GM12878 (cell line): Measurements from ENCODE around the gene BCKDHA.

Source experiments
- CBX3 ChIP-seq: fragments of 200-600 bp; sonication (generic); IDR thresholded peaks from 2 replicates; pipeline ENCODE4 v1.6.1; 2016; ENCODE audit warnings: low read depth, borderline replicate concordance
- CTCF ChIP-seq, 3 experiments: IDR thresholded peaks in 2 of 3; conservative IDR thresholded peaks in 1 of 3; 2 replicates each; pipeline ENCODE4 v1.5.1; 2011; ENCODE audit warnings: low read depth in 3 of 3, low read length in 3 of 3, mild to moderate bottlenecking in 3 of 3, control low read depth in 2 of 3, moderate library complexity in 2 of 3, inconsistent platforms in 1 of 3, mixed read lengths in 1 of 3; ENCODE audit not compliant: control insufficient read depth in 2 of 3, insufficient read depth in 1 of 3; ENCODE audit errors: extremely low read depth in 1 of 3
- EGR1 ChIP-seq, 2 experiments: IDR thresholded peaks; 1 replicate in 1 of 2; 2 replicates in 1 of 2; pipeline ENCODE4 v1.6.1; 2011 to 2012; ENCODE audit warnings: low read depth in 2 of 2, low read length in 2 of 2, borderline replicate concordance in 1 of 2, mild to moderate bottlenecking in 1 of 2, moderate library complexity in 1 of 2
- MAX ChIP-seq: IDR thresholded peaks from 2 replicates; pipeline ENCODE4 v1.6.1; 2012; ENCODE audit warnings: low read depth, low read length, improper control_type of control experiment
- POLR2A ChIP-seq: IDR thresholded peaks from 2 replicates; pipeline ENCODE4 v1.6.1; 2011; ENCODE audit warnings: low read depth, mild to moderate bottlenecking, low read length
- RAD21 ChIP-seq: IDR thresholded peaks from 2 replicates; pipeline ENCODE4 v1.6.1; 2011; ENCODE audit warnings: mild to moderate bottlenecking, low read depth, low read length, moderate library complexity; ENCODE audit not compliant: insufficient read depth
- REST ChIP-seq: IDR thresholded peaks from 2 replicates; pipeline ENCODE4 v1.6.1; 2012; ENCODE audit warnings: mild to moderate bottlenecking, low read depth, low read length
- SPI1 ChIP-seq: IDR thresholded peaks from 2 replicates; pipeline ENCODE4 v1.6.1; 2011; ENCODE audit warnings: low read depth, mild to moderate bottlenecking, low read length, moderate library complexity, borderline replicate concordance; ENCODE audit not compliant: insufficient read depth

DNA sequence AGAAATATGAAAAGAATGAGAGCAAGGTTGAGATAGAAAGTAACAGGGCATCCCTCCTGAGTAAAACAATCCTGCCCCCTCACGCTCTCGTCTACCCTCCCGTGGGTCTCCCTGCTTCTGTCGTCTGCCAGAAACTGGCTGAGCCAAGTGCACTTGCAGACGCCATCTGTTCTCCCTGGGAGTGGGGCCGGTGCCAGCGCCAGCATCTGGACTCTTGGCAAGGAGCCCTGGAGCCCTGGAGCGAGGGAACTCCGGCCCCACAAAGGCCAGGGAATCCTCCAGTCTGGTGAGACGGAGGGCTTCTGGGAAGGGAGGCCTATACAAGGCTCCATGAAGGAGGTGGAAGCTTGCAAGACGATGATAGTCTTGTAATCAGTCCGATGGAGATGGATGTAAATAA, 23.6 kb upstream of the BCKDHA start:
- TF ChIP-seq EGR1 (IDR thresholded peaks at IDR 0.05; ENCODE audit: borderline replicate concordance in 1 of 2, low read depth in 2 of 2, low read length in 2 of 2) (no peak), POLR2A (no peak), CTCF (IDR thresholded peaks at IDR 0.05 in 2 of 3, conservative IDR thresholded peaks at IDR 0.05 in 1 of 3; ENCODE audit: control insufficient read depth in 2 of 3, extremely low read depth in 1 of 3, insufficient read depth in 1 of 3, low read depth in 3 of 3, low read length in 3 of 3) (no peak), CBX3 (no peak), MAX (no peak), SPI1 (no peak), REST (no peak), RAD21 (no peak)
